ENCODE data around the gene RBMX2.
"Not testable (repeated sequence)": the region's sequence is repeated elsewhere in the genome, so short reads cannot be mapped to it uniquely, and the experiment has no call there.

RBMX2 gene

DNA sequence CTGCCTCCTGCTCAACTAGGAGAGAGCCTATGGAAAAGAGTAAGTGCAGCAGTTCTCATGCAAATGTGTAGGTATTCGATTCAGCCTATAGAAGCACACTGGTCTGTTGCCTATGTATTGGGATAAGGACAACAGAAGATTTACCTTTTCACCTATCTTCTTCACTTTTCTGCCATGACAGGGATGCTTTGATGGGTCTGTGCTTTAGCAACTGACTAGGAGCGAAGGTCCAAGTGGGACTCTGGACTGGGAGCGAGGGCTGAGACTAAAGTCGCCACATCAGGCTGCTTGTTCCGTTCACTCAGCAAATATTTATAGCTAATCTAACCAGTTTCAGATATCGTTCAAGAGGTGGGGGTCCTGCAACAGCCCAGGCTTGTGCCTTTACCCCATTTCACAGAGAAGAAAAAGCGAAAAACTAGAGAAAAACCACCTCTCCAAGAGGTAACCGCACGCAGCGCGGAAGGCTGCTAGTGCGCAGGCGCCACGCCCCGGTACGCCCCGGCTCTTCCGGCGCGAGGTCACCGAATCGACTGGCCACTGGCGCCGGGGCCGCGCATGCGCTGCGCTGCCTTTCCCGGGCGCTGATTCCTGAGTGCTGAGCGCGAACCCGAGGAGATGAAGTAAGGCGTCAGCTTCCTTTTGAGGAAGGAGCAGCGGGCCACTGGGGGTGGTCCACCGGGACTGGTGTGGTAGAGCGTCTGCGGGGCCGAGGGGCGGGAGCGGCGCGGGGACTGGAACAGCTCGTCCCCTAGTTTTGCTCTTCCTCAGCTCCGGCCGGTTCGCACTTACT lies at the start of gene RBMX2:
Gene RBMX2, plus strand, starts transcription at position 573 of the 793 bp plus-strand sequence. Its CDS starts 46 bp downstream, at position 619.
- no peak for TF ChIP-seq CTCF (IDR thresholded peaks at IDR 0.05; ENCODE audit: borderline replicate concordance, insufficient read depth, low read depth, low read length)
- H3K4me3 ChIP-seq (ENCODE audit: low read depth, low read length) = peak within 1 kb of the TSS; percentile 86

DNA sequence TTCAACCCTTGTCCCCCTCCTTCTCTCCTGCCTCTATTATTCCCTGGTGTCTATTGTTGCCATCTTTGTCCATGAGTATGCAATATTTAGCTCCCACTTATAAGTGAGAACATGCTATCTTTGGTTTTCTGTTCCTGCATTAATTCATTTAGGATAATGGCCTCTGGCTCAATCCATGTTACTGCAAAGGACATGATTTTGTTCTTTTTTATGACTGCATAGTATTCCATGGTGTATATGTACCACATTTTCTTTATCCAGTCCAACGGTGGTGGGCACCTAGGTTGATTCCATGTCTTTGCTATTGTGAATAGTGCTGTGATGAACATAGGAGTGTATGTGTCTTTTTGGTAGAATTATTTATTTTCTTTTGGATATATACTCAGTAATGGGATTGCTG lies 49.7 kb upstream of the RBMX2 start:
- H3K4me3 ChIP-seq (ENCODE audit: low read depth, low read length) = not testable (repeated sequence)

- no peak overlapping the region for H3K4me3 ChIP-seq (ENCODE audit: low read depth, low read length)
- TF ChIP-seq CTCF (IDR thresholded peaks at IDR 0.05; ENCODE audit: borderline replicate concordance, insufficient read depth, low read depth, low read length) = no peak
These were observed 25.7 kb upstream of the RBMX2 start for GRCh38 chrX:130376077-130376476.

- TF ChIP-seq CTCF (IDR thresholded peaks at IDR 0.05; ENCODE audit: borderline replicate concordance, insufficient read depth, low read depth, low read length) = no peak
- no peak overlapping the region for H3K4me3 ChIP-seq (ENCODE audit: low read depth, low read length)
These were observed 23.6 kb upstream of the RBMX2 start for GRCh38 chrX:130378024-130378669.

DNA sequence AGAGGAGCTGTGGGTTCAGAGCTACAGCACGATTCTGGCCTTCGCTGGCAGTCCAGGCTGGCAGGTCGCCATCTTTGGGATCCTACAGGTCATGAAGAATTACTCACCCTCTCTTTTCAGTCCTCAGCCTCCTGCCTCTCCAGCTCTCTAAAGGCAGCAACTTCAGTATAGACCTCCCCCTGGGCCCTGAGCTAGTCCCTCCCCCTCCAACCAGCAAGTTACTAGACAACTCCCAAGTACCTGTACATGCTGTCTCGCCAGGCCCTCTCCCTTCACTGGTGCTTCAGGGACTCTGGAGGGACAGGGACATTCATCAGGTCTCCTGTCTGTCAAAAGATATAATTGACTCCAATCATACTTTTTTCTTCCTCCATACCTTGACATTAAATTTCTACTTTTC lies 16.3 kb upstream of the RBMX2 start, which contains the start of gene GPR119:
Gene GPR119, minus strand, starts transcription at position 155 of the 400 bp plus-strand sequence. CDS start 227 bp downstream, outside the sequence.
- no peak for TF ChIP-seq CTCF (IDR thresholded peaks at IDR 0.05; ENCODE audit: borderline replicate concordance, insufficient read depth, low read depth, low read length)
- H3K4me3 ChIP-seq (ENCODE audit: low read depth, low read length) = no peak within 1 kb of the TSS

DNA sequence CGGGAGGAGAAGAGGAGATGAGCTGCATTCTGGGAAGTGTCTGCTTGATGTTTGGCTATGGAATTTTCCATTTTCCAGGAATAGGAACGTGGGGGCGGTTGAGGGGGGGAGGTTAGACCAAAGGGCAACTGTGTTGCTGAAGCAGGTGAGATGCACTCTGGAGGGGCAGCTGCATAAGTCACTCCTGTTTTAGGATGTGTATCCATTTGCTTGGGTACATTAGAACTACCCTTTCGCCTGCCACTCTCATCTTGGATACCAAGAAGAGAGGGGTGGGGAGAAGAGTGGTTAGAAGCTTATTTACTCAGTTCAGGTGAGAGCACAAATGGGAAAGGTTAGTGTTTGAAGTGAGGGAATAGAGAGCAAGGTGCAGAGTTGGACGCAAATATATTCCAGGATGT lies 15.4 kb upstream of the RBMX2 start:
- TF ChIP-seq CTCF (IDR thresholded peaks at IDR 0.05; ENCODE audit: borderline replicate concordance, insufficient read depth, low read depth, low read length) = no peak
- no peak overlapping the region for H3K4me3 ChIP-seq (ENCODE audit: low read depth, low read length)

- peak; percentile 60 for TF ChIP-seq CTCF (IDR thresholded peaks at IDR 0.05; ENCODE audit: borderline replicate concordance, insufficient read depth, low read depth, low read length)
- H3K4me3 ChIP-seq (ENCODE audit: low read depth, low read length) = no peak overlapping the region
These were observed 8.2 kb upstream of the RBMX2 start for GRCh38 chrX:130393451-130394074.
